T-helper 1 cell treated with Interleukin-12 subunit alpha and Interleukin-12 subunit beta and Interleukin-4 antibody, amounts not matched to agents 30 ng/mL and 1 ng/mL, for 36 hours (primary cell): ENCODE results near the gene DBT. TPM values are rescaled to one million over a fixed set of nuclear protein-coding genes. Genes with fewer than 3 reads are reported as not detected.

Experiments
- total RNA-seq: library from RNA; stranded (reverse); gene quantifications from 2 replicates; pipeline ENCODE4 v1.2.3, GENCODE V29; 2022

The DBT gene
- total RNA-seq, 1 donor from 2014 or later = 10.9 TPM

Other genes starting within 250 kb of the DBT start
- gene SASS6, start 116.9 kb downstream of the DBT start, total RNA-seq = 11.2 and 12.0 TPM in 2 replicates
- gene TRMT13, start 116.7 kb downstream of the DBT start, total RNA-seq = 21.7 and 23.1 TPM in 2 replicates
- gene LRRC39, start 71.6 kb downstream of the DBT start, total RNA-seq = 0.49 and 0.54 TPM in 2 replicates
- gene RTCA, start 16.4 kb upstream of the DBT start, total RNA-seq = 54.3 and 59.5 TPM in 2 replicates
- gene CDC14A, start 102.7 kb upstream of the DBT start, total RNA-seq = 49.3 and 50.3 TPM in 2 replicates